SK-N-MC (cell line): ENCODE results near the gene BEST4.
A peak's percentile ranks its signal among the peaks of the same experiment; 100 is the strongest.

Source experiments
- DNase-seq: peaks from one replicate; pipeline ENCODE4 v3.0.0-alpha.2; 2011; ENCODE audit warnings: low read depth, low spot score
- H3K27ac ChIP-seq: fragments of 200-600 bp; sonication (generic); 2 replicates; pipeline ENCODE4 v1.5.1; 2016; ENCODE audit warnings: mixed run types
- H3K36me3 ChIP-seq: fragments of 200-600 bp; sonication (generic); 2 replicates; pipeline ENCODE4 v1.6.1; 2017; ENCODE audit warnings: antibody characterized with exemption, low read length, mixed read lengths; ENCODE audit not compliant: insufficient read depth
- H3K4me3 ChIP-seq: fragments of 200-600 bp; sonication (generic); 2 replicates; pipeline ENCODE4 v1.5.1; 2016
- H3K9ac ChIP-seq: fragments of 200-600 bp; sonication (generic); 2 replicates; pipeline ENCODE4 v1.8.0; 2017; ENCODE audit warnings: mixed run types, mixed read lengths; ENCODE audit not compliant: insufficient read length
- H3K9me3 ChIP-seq: fragments of 200-600 bp; sonication (generic); 2 replicates; pipeline ENCODE4 v1.6.1; 2017; ENCODE audit warnings: low read depth, mild to moderate bottlenecking, antibody characterized with exemption, low read length, moderate library complexity, mixed read lengths
- EZH2 ChIP-seq: fragments of 200-600 bp; sonication (generic); IDR thresholded peaks from one replicate; pipeline ENCODE4 v1.6.1; 2017; ENCODE audit warnings: antibody characterized with exemption
- FOXP2 ChIP-seq: optimal IDR thresholded peaks from 2 replicates; pipeline ENCODE3; 2011; ENCODE audit warnings: mild to moderate bottlenecking, moderate library complexity; ENCODE audit not compliant: insufficient read depth; ENCODE audit errors: extremely low read length, control extremely low read depth
- POLR2AphosphoS5 ChIP-seq: IDR thresholded peaks from 2 replicates; pipeline ENCODE4 v1.6.1; 2012; ENCODE audit warnings: mild to moderate bottlenecking, low read depth, low read length, borderline replicate concordance

The BEST4 gene

GRCh38 chr1:44784094-44785028 lies 3.6 kb downstream of the BEST4 start:
- TF ChIP-seq POLR2AphosphoS5 (no peak), EZH2 (no peak), FOXP2 (no peak)
- Histone ChIP-seq H3K36me3 (peaks cover 27% of the 10 kb centered on the region), H3K9me3 (no peaks in the 10 kb centered on the region), H3K9ac (no peak overlapping the region), H3K27ac (no peak overlapping the region), H3K4me3 (no peak overlapping the region)
- no peak for DNase-seq

- H3K4me3 ChIP-seq: no peak overlapping the region
- peaks cover 34% of the 10 kb centered on the region for H3K36me3 ChIP-seq
- H3K9ac ChIP-seq: no peak overlapping the region
- no peak for TF ChIP-seq EZH2
- TF ChIP-seq POLR2AphosphoS5: no peak; the same call in 1 of the 2 replicates
- TF ChIP-seq FOXP2: no peak
- DNase-seq: no peak
- H3K9me3 ChIP-seq: no peaks in the 10 kb centered on the region
- no peak overlapping the region for H3K27ac ChIP-seq
These were observed 4.3 kb downstream of the BEST4 start for GRCh38 chr1:44783697-44784093.

- Histone ChIP-seq H3K36me3 (peaks cover 64% of the 10 kb centered on the region), H3K9ac (no peak overlapping the region), H3K4me3 (no peak overlapping the region), H3K27ac (0 out of 2 replicates have a peak overlapping the region, but pooled peaks have one; percentile 52), H3K9me3 (no peaks in the 10 kb centered on the region)
- no peak for DNase-seq
- TF ChIP-seq EZH2 (no peak), FOXP2 (no peak), POLR2AphosphoS5 (no peak)
These were observed 7.3 kb downstream of the BEST4 start for GRCh38 chr1:44780583-44781121.

GRCh38 chr1:44778705-44779576 lies 9.0 kb downstream of the BEST4 start:
- no peak for TF ChIP-seq EZH2
- TF ChIP-seq FOXP2: no peak
- no peak; the same call in 1 of the 2 replicates for TF ChIP-seq POLR2AphosphoS5
- no peaks in the 10 kb centered on the region for H3K9me3 ChIP-seq

GRCh38 chr1:44777969-44778635 lies 9.9 kb downstream of the BEST4 start:
- H3K27ac ChIP-seq: peak overlapping the region; percentile 94
- peak overlapping the region; percentile 91 for H3K4me3 ChIP-seq
- peak overlapping the region; percentile 100 for H3K9ac ChIP-seq
- H3K36me3 ChIP-seq: peaks cover 64% of the 10 kb centered on the region
- no peaks in the 10 kb centered on the region for H3K9me3 ChIP-seq
- TF ChIP-seq POLR2AphosphoS5 (no peak), FOXP2 (no peak), EZH2 (no peak)
- no peak for DNase-seq

More at GRCh38 chr1:44778705-44779576, 9.0 kb downstream of the BEST4 start:
- peak overlapping the region; percentile 57 for H3K27ac ChIP-seq
- no peak overlapping the region for H3K9ac ChIP-seq
- DNase-seq: no peak
- no peak overlapping the region for H3K4me3 ChIP-seq
- peaks cover 64% of the 10 kb centered on the region for H3K36me3 ChIP-seq

GRCh38 chr1:44777547-44777946 lies 10.4 kb downstream of the BEST4 start:
- Histone ChIP-seq H3K4me3 (peak overlapping the region; percentile 91), H3K9me3 (no peaks in the 10 kb centered on the region), H3K27ac (peak overlapping the region; percentile 94), H3K36me3 (peaks cover 64% of the 10 kb centered on the region), H3K9ac (peak overlapping the region; percentile 100)
- DNase-seq: no peak
- TF ChIP-seq POLR2AphosphoS5 (no peak), FOXP2 (no peak), EZH2 (no peak)

GRCh38 chr1:44776730-44777068 lies 11.3 kb downstream of the BEST4 start:
- peaks cover 60% of the 10 kb centered on the region for H3K36me3 ChIP-seq
- peak overlapping the region; percentile 100 for H3K9ac ChIP-seq
- no peak for TF ChIP-seq EZH2
- no peak for TF ChIP-seq POLR2AphosphoS5
- TF ChIP-seq FOXP2: no peak
- no peaks in the 10 kb centered on the region for H3K9me3 ChIP-seq
- DNase-seq: no peak
- peak overlapping the region; percentile 94 for H3K27ac ChIP-seq
- peak overlapping the region; percentile 91 for H3K4me3 ChIP-seq
